Peyer's patch (tissue), 4 donors: ENCODE measurements around the gene DPCD.

Source experiments
- POLR2A ChIP-seq, 2 donors: fragments of 450-650 bp; IDR thresholded peaks; one replicate each; pipeline ENCODE4 v1.5.1; 2017; ENCODE audit warnings: antibody characterized with exemption in 2 of 2, mild to moderate bottlenecking in 2 of 2, moderate library complexity in 2 of 2
- TF ChIP-seq, protein P1 (sequence below), 6 experiments: fragments of 450-650 bp in 4 of 6; fragments of 200-600 bp in 2 of 6; sonication (generic) in 1 of 6; IDR thresholded peaks; one replicate each; pipeline ENCODE4 v1.5.1; 2017 to 2019; ENCODE audit warnings: antibody characterized with exemption in 6 of 6, mild to moderate bottlenecking in 3 of 6, moderate library complexity in 1 of 6

DNA sequence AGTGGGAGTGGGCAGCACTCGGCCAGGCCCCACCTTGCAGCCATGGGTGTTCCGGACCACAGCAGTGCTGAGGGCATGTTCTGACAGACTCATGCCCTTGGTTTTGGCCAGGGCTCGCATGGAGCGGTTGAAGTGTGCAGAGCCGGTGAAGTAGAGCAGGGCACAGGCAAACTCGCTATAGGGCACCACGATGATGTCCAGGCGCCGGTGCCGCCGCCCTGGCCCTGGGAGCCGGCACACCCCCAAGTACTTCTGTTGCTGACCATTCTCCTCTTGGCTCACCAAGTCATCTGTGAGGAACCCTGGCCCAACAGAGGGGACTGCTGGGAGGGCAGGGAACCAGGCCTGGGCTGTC is 8.6 kb upstream of the DPCD start:
- TF ChIP-seq, protein P1, sequence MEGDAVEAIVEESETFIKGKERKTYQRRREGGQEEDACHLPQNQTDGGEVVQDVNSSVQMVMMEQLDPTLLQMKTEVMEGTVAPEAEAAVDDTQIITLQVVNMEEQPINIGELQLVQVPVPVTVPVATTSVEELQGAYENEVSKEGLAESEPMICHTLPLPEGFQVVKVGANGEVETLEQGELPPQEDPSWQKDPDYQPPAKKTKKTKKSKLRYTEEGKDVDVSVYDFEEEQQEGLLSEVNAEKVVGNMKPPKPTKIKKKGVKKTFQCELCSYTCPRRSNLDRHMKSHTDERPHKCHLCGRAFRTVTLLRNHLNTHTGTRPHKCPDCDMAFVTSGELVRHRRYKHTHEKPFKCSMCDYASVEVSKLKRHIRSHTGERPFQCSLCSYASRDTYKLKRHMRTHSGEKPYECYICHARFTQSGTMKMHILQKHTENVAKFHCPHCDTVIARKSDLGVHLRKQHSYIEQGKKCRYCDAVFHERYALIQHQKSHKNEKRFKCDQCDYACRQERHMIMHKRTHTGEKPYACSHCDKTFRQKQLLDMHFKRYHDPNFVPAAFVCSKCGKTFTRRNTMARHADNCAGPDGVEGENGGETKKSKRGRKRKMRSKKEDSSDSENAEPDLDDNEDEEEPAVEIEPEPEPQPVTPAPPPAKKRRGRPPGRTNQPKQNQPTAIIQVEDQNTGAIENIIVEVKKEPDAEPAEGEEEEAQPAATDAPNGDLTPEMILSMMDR (IDR thresholded peaks at IDR 0.05), result no peak
- no peak for TF ChIP-seq POLR2A (IDR thresholded peaks at IDR 0.05)
